Activated gamma-delta T cell treated with anti-CD3 and anti-CD28 coated beads, Interleukin-2, amount 50 U/mL, for 16 hours (primary cell): Measurements from ENCODE around the gene RPE.
A peak's percentile ranks its signal among the peaks of the same experiment; 100 is the strongest.

Experiments used
- DNase-seq: peaks from one replicate; pipeline ENCODE4 v3.0.0-alpha.2; 2020; ENCODE audit warnings: low read depth

Gene RPE

DNA sequence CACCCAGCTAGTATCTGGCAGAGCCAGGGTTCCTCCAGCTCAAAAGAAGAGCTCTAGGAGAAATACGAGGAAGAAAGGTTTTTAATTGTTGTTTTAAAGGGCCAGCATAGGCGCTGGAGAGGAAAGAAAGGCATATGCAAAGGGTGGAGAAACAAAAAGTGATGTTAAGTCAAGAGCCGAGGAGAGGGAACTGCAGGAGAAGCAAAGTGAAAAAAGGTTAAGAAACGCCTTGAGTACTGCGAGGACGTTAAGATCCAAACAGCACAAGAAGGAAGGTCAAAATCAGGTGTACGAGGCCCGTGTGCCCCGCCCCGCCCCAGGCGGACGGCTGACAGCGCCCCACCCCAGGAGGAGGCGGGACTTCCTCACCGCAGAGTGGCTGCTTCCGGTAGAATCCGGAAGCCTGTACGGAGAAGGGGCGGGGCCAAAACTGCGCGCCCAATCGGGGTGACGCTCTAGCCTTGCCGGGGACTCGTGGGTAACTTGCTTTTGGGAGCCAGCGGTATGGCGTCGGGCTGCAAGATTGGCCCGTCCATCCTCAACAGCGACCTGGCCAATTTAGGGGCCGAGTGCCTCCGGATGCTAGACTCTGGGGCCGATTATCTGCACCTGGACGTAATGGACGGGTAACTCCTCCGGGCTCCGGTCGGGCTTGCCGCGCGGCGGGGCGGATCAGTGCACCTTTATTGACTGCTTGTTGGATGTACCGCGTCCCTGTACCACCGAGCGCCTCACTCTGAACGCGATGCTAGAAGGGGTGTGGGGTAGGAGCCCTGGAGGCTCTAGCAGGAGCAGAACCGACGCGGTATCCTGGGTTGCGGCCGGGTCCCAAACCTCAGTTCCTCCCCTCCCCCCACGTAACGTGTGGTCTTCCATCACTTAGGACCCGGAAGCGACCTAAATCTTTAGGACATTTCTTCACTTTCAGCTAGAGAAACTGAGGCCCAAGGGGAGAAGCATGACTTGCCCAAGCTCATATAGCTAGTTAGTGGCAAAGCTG, at the start of gene RPE:
RPE (plus strand) TSS at position 481 of the 1,000 bp plus-strand sequence; CDS start at position 505, 24 bp downstream.
- DNase-seq, result peak; percentile 97

DNA sequence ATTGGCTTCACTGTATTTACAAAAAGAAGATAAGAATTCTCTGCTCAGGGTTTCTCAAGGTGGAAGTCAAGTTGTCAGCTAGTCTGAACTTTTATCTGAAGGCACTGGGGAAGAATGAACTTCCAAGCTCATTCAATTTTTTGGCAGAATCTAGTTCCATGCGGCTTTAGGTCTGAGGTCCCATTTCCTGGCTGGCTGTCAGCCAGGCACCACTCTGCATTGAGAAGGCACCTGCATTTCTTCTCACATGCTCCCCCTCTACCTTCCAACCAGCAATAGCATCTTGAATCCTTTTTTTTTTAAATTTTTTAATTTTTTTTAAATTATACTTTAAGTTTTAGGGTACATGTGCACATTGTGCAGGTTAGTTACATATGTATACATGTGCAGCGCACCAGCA, 46.2 kb upstream of the RPE start:
- DNase-seq, result no peak

DNA sequence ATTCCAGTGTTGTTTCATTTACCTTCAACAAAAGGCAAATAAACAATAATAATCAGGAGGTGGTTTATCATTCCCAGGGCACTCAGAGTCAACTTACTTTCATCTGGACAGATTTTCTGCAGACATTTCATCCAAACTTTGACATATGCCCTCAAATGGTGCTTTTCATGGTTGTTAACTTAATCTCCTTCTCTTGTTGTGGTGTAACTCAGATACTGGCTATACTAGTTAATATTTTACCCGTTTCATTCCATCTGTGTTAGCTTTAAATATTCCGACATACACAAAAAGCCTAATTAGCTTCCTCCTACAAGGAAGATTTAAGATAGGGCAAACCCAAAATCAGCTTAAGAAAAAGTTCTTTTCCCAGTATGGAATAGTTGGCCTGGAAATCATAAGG, 44.4 kb upstream of the RPE start:
- DNase-seq, result no peak

DNA sequence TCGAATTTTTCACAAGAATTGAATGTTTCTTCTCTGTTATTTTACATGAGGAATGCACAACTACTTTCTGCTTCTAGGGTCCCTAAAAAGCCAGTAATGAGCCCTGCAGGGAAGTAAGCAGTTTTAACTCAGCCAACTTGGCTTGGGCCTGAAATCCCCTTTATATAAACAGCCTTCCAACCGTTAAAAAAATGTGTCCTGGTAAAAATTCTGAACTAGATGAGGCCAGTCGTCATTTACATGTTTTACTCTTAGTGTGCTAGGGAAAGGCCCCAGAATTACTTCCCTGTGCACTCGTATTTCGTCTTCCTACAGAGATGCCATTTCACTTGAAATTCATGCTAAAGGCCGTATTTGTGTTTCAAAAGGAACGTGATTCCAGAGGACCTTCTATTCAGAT, 42.4 kb upstream of the RPE start:
- no peak for DNase-seq

DNA sequence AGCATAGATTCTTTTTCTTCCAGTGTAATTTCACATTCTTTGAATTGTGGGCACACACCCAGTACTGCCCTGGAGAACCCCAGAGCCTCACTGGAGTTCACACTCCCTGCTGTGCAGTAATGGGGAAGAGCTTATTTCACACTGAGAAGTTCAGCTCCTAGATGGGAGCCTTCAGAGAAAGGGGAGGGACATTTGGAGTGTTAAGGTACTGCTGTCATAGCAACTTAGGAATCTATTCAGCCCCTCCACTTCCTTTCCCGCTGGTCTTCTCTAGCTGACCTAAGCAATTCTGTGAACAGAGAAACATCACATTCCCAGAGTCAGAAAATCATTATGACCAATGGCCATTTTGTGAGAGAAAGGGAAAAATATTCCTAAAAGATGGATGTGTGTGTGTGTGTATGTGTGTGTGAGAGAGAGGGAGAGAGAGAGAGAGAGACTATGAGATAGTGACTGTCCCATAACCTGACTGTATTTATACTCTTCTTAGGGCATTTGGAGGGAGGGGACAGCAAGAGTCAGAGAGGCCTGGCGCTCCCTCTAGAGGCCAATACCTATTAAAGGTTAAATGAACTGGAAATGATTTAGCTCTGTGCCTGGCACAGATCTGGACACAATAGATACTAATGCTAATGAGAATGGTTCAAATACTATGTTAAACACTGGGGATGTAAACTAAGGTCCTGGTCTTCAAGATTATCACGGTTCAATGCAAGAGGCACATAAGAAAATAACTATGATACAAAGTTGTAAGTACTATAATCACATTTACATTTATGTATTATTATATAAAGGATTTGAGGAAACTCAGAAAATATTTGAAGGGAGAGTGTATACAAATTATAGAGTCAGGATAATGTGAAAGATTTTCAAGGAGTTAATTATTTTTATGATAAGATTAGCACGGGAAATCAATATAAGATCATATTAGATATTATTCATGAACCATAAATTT, 41.5 kb upstream of the RPE start:
- DNase-seq, result no peak

DNA sequence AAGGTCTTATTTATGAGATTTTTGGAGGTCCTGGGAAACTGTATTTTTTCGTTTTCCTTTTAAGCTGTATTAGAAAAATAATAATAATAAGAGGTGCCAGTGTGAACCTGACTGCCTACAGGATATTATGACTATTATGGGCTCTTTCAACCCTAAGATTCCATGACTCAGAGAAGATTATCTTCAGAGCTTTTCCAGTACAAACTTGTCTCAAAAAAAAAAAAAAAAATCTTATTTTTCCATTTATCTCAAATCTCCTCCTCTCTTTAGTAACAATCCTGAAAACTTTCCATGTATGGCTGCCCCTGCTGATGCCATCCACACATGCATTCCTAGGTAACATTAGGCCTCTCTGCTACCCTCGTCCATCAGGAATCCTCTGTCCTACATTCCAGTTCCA, 36.7 kb upstream of the RPE start:
- DNase-seq, result no peak

DNA sequence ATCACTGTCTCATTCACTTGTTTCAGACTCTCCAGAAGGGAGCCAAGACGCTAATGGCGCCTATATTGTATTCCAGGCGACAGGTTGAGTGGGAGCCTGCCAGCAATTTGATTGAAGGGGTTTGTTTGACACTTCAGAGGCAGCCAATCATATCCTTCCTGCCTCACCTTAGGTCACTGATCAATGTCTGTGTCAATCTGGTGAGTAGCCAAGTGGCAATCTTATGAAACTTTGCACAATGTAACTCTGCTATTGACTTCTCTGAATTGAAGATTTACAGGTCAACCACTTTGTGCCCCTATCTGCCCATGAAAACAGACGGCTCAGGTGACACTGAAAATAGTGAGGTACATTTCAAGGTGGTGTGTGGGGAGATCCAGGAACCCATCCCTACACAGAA, 32.7 kb upstream of the RPE start:
- DNase-seq, result no peak

DNA sequence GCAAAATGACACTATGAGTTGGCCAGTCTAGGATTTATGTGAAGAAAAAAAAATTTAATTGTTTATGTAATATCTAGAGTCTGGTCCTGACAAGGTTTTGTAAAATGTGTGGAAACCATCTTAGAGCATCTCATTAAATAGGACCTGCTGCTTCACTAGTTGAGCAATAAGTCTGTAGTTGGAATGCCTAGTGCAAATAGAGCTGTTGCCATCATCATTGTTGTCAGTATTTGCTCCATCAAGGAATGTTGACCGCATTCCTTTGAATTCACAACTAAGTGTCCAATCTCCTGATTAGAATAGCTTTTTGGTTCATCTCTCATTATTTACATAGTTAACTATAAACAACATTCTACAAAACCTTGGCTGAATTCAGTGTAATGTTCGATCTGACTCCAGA, 32.2 kb upstream of the RPE start:
- DNase-seq, result no peak

DNA sequence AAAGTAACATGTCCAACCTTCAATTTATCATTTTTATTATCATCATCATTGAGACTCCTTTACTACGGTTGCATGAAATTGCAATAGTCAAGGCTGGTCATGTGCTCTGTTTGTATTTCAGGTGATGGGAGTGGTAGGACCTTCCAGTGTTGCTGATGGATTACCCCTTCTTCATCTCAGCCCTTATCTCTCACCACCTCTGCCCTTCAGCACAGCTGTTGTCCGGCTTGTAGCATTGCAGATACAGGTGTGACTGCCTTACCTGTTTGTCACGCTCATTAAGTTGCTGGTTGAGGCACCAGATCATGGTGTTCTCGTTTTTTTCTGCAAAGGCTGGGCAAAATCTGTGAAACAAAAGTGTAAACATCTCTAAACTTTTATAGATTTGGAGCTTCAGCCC, 31.7 kb upstream of the RPE start:
- DNase-seq, result no peak

DNA sequence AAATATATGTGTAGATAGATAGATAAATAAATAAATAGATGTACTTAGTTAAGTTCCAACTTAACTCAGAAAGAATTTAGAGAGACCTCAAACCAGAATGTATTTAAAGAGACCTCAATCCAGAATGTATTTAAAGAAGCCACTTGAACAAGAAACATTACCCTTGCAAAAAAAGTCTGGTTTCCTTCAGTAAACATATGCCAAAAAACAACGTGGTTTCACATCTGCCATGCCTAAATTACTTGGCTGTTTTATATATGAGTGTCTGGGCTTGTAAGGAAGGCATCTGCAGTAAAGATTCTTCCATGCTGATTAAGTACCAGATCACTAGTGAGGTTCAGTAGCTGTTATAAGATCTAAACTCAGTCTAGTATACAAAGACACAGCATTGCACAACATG, 29.1 kb upstream of the RPE start:
- DNase-seq, result no peak

DNA sequence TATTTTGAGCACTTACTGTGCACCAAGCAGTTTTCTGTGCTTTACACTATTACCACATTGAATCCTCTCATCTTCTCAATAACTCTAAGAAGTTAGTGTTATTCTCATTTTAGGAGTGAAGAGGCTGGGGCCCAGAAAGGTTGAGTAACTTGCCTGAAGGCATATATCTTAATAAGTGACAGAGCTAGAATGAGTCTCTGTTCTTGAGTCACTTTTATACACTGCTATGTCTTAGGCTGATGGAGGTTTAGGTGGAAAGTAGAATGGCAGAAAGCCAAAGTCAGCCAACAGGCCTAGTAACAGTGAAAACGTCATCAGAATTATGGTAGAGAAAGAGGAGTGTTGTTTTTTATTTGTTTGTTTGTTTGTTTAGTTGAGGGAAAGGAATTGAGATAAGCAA, 27.9 kb upstream of the RPE start:
- DNase-seq, result no peak

DNA sequence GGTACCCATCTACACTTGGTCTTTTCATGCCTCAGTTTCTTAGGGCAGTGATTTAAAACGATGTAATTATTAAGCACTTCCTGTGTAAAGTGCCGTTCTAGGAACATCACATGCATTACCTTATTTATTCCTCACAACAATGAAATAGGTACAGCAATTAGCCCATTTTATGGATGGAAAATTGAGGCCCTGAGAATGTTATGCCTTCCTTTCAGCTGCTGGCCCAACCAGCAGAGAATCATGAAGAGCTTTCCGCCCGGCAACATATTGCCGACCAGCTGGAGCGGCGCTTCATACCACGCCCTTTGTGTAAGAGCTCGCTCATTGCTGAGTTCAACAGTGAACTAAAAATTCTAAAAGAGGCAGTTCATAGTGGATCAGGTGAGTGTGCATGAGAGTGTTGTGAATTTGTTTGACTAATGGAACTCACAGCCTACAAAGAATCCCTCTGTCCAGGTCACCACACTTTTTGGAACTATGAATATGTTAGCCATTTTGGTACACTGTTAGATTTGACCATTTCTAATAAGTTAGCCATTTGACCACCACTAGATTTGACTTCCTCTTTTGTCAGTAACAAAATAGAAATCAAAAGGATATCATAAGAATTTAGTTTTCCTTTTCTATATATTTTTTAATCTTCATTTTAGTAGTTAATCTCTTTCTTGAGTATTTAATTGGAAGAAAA, 25.6 kb upstream of the RPE start:
- DNase-seq, result no peak

DNA sequence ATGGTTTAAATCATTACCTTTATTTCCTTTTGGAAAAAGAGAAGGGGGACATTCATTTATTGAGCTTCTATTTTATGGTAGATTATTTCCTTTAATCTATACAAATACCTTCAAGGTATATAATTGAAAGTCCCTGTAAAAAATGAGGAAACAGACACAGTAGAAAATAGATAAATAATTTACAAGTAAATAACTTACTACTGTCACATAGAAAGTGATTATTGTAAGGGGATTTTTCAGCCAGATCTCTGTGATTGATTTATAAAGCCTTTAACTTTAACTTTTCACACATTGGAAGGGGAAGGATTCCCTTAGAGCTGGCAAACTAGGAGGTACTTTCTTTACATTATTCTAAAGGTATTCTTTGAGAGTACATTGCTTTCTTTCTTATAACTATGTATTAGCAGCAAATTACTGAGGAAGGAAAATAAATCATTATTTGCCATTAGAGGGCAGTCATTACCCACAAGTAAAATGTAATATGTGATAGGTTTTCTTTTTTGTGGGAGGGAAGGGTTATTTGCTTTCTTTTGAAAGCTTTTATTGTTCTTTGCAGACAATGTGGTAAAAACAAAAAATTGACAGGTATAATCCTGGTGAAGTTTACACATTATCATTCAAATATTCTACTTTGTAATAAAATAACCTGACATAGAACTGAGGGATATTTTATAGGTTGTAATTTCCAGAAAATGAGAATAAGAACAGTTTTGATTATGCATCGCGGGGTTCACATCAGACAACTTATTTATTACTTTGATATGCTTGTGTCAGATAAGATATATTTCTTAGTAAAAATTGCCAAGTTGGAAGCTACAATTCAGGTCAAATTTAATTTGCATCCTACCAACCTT, 24.8 kb upstream of the RPE start:
- DNase-seq, result no peak

DNA sequence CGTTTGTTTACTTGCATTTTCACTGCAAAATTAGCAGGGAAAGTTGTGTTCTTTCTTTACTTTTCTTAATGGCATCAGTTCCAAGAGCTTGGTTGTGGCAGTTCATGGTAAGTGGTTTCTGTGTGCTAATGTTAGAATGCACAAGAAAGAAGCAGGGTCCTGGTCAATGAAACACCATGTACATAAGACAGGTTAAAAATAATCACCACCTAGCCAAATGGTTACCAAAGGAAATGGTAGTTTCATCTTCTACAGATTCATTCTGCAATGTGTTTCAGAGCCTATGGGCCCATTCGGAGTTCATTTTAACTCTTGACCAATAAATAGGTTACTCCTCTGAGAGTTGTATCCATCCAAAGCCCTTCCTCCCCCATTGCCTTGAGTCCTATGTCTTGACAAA, 18.1 kb upstream of the RPE start:
- no peak for DNase-seq

DNA sequence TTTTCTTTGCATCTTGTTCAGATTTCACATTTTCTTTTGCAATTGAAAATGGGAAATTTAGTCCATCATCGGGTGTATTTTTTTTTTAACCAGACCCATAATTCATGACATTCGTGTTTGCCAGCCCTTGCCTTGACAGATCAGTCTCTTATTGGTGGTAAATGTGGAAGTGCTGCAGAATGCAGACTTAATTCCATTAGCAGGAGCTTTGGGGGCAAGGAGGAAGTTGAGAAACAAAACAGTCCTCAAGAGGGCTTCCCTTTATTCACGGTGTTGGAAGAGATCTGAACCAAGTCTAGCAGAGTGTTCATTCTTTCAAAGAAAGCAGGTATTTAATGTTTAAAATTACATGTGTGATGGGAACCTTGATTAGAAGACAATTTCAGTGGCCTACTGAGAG, 16.6 kb upstream of the RPE start:
- no peak for DNase-seq

DNA sequence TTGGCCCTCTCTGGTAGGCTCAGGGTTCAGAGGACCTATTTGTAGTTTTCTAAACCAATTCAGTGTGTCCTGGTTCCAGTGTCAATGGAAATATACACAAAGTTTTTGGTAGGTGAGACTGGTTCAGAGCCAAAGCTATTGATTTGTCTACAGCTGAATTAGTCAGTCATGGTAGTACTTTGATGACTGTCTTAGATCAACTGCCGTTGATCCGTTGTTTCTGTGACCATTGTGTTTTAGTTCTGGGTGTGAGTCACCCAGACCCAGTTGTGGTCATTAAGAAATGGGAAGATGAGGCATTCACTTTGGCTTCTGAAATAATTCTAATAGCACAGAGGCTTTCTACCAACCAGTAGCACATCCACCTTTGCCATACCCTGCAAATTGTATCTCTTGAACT, 16.0 kb upstream of the RPE start:
- DNase-seq, result no peak

DNA sequence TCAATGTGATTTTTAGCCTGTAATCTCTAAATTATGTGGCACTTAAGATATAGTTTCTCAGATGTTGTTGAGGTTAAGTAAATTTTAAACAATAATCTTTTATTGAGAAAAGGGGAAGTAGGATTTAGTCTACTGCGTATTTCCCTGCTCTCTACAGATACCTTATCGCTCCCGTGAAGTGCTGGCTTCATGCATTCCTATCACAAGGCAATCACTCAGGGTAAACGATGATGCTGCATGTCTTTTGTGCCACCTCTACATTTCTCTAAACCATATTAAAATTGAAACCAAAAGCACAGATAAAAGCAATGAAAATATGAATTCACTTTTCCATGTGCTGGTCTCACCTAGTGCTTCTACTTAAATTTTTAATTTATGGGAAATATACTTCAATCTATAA, 14.4 kb upstream of the RPE start:
- DNase-seq, result no peak

DNA sequence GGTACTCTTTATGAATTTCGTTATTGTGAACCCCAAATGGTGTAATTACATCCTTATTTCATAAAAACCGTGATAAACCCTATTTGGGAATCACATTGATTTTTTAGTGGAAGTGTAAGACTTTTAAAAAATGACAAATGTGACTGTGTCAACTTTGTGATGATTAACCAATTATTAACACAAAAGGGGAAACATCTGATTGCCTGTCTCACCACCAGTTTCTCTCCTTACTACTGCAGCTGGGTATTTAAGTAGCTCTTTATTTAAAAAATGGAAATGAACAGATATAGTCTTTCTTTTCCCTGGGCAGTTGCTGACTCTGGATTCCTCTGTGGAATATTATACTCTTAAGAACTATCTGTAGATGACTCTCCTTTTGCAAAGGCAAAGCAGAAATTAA, 11.6 kb upstream of the RPE start:
- DNase-seq, result no peak

DNA sequence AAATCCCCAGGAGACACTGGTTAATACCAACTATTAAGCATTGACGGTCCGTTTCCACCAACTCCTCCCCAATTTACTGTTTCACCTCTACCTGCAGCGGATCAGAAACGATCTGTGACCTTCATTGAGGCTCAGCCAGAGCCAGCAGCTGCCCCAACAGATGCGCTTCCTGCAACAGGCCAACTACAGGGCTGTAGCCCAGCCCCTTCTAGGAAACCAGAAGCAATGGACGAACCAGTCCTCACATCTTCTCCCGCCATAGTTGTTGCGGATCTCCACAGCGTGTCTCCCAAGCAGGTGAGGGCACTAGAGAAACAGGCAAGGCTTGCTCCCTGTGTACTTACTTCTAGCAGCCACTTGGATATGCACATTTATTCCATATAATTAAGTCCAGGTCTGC, 8.5 kb upstream of the RPE start:
- no peak for DNase-seq

DNA sequence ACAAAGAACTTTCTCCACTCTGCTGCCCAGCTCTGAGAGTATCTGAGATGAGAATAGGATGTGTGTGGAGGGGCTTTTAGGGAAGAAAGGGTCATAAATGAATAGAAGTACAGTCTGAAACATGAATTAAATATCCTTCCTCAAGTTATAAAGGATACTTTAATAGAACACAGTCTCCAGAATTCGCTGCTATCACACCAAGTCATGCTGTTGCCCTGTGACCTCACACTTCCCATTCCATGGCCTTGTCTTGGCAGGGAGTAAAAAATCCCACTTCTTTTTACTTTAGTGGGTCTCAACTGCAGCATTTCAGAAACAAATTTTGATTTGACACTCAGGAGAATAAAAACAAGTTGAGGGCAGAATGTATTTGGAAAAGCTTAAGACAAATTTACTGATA, 3.8 kb upstream of the RPE start:
- DNase-seq, result no peak
